PC-9 (cell line): ENCODE results near the gene PLCG2. TPM values are rescaled to one million over a fixed set of nuclear protein-coding genes. Genes with fewer than 3 reads are reported as not detected.

Experiments used
- BruUV-seq: library from RNA; stranded (reverse); fragments of 400-500 nt; replicated peaks from 2 replicates; lab custom pipeline; 2021; lab: Mats Ljungman, UMichigan
- CTCF ChIA-PET: fragments of 300-600 bp; sonication (Branson Sonifier 250); formaldehyde crosslinking; loops from one replicate; lab custom pipeline; 2022; ENCODE audit warnings: antibody characterized with exemption; lab: Charles Lee
- POLR2A ChIA-PET: fragments of 300-600 bp; sonication (Branson Sonifier 250); formaldehyde crosslinking; loops from one replicate; lab custom pipeline; 2022; ENCODE audit warnings: antibody characterized with exemption; ENCODE audit not compliant: unreplicated experiment; lab: Charles Lee
- DNase-seq, 2 experiments: peaks; one replicate each; pipeline versions ENCODE4 v3.0.0 to v3.0.0-alpha.2; 2015 to 2022; ENCODE audit warnings: mixed read lengths in 1 of 2
- H2AFZ ChIP-seq: fragments of 200-600 bp; sonication (generic); 2 replicates; pipeline ENCODE4 v1.8.1; 2017; ENCODE audit warnings: antibody characterized with exemption
- H3F3A ChIP-seq: fragments of 200-600 bp; sonication (generic); 2 replicates; pipeline ENCODE4 v1.8.1; 2017; ENCODE audit warnings: antibody characterized with exemption, mild to moderate bottlenecking, low read depth; ENCODE audit not compliant: insufficient read depth
- H3K27ac ChIP-seq: fragments of 200-600 bp; sonication (generic); 2 replicates; pipeline ENCODE4 v1.6.1; 2016; ENCODE audit warnings: mixed run types
- H3K27me3 ChIP-seq: fragments of 200-600 bp; sonication (generic); 2 replicates; pipeline ENCODE4 v1.6.1; 2016; ENCODE audit warnings: low read depth, mixed run types; ENCODE audit not compliant: insufficient read depth
- H3K36me3 ChIP-seq: fragments of 200-600 bp; sonication (generic); 2 replicates; pipeline ENCODE4 v1.6.1; 2016; ENCODE audit warnings: low read depth, mixed run types
- H3K4me1 ChIP-seq: fragments of 200-600 bp; sonication (generic); replicated peaks from 2 replicates; pipeline ENCODE4 v1.6.1; 2016; ENCODE audit warnings: mixed run types; ENCODE audit not compliant: insufficient read depth
- H3K4me2 ChIP-seq: fragments of 200-600 bp; sonication (generic); 2 replicates; pipeline ENCODE4 v1.6.1; 2017; ENCODE audit warnings: mixed run types
- H3K4me3 ChIP-seq: fragments of 200-600 bp; sonication (generic); 2 replicates; pipeline ENCODE4 v1.6.1; 2016; ENCODE audit warnings: mixed run types
- H3K79me2 ChIP-seq: fragments of 200-600 bp; sonication (generic); 2 replicates; pipeline ENCODE4 v1.6.1; 2017; ENCODE audit warnings: low read depth, mixed run types
- H3K9me2 ChIP-seq: fragments of 200-600 bp; sonication (generic); 2 replicates; pipeline ENCODE4 v1.8.1; 2017; ENCODE audit warnings: mild to moderate bottlenecking; ENCODE audit not compliant: insufficient read depth
- H3K9me3 ChIP-seq: fragments of 200-600 bp; sonication (generic); 2 replicates; pipeline ENCODE4 v1.8.1; 2016; ENCODE audit warnings: low read depth; ENCODE audit not compliant: insufficient read depth
- H4K20me1 ChIP-seq: fragments of 200-600 bp; sonication (generic); 2 replicates; pipeline ENCODE4 v1.8.1; 2017; ENCODE audit not compliant: insufficient read depth
- CTCF ChIP-seq: fragments of 200-600 bp; sonication (generic); conservative IDR thresholded peaks from 2 replicates; pipeline ENCODE4 v1.6.1; 2017; ENCODE audit warnings: mixed run types, antibody characterized with exemption, mild to moderate bottlenecking, moderate library complexity
- EZH2 ChIP-seq: fragments of 200-600 bp; sonication (generic); IDR thresholded peaks from 2 replicates; pipeline ENCODE4 v1.8.0; 2017; ENCODE audit warnings: antibody characterized with exemption, low read depth
- intact Hi-C: fragments of 100-400 bp; cut with micrococcal nuclease; formaldehyde crosslinking; loops from one replicate; pipeline ENCODE4 v1.10.0; 2022; ENCODE audit not compliant: unreplicated experiment
- total RNA-seq: library from RNA; stranded (reverse); gene quantifications from 2 replicates; pipeline ENCODE4 v1.2.3, GENCODE V29; 2021

The PLCG2 gene
- total RNA-seq, 1 experiment from 2014 or later: 10.8 TPM

GRCh38 chr16:81782236-81782635 is 3.1 kb downstream of the PLCG2 start:
- DNase-seq: no peak
- BruUV-seq: no TSS peak
- Histone ChIP-seq H4K20me1 (no peaks in the 10 kb centered on the region), H3K4me2 (no peak overlapping the region), H3K4me3 (no peak overlapping the region), H3K9me2 (no peaks in the 10 kb centered on the region), H2AFZ (no peak overlapping the region), H3K27me3 (peaks cover 17% of the 10 kb centered on the region), H3K4me1 (peaks cover 4% of the 10 kb centered on the region; the same call in 1 of the 2 replicates), H3K9me3 (no peaks in the 10 kb centered on the region), H3K27ac (no peak overlapping the region), H3K36me3 (no peaks in the 10 kb centered on the region), H3K79me2 (no peaks in the 10 kb centered on the region), H3F3A (no peaks in the 10 kb centered on the region)
- no peak for TF ChIP-seq CTCF
- no peak for TF ChIP-seq EZH2
- ChIA-PET POLR2A (no interaction called here), CTCF (no interaction called here)
- intact Hi-C loops: no loop called here

GRCh38 chr16:81784072-81784795 is 5.1 kb downstream of the PLCG2 start:
- Histone ChIP-seq H3K9me3 (no peaks in the 10 kb centered on the region), H4K20me1 (no peaks in the 10 kb centered on the region), H3K27me3 (peaks cover 12% of the 10 kb centered on the region), H3K4me3 (no peak overlapping the region), H3K27ac (no peak overlapping the region), H2AFZ (no peak overlapping the region), H3K9me2 (no peaks in the 10 kb centered on the region), H3K36me3 (no peaks in the 10 kb centered on the region), H3K4me1 (no peaks in the 10 kb centered on the region), H3F3A (no peaks in the 10 kb centered on the region), H3K79me2 (no peaks in the 10 kb centered on the region), H3K4me2 (no peak overlapping the region)
- DNase-seq: no peak
- intact Hi-C loops: no loop called here
- no peak for TF ChIP-seq CTCF
- TF ChIP-seq EZH2: no peak
- ChIA-PET POLR2A (no interaction called here), CTCF (no interaction called here)
- no TSS peak for BruUV-seq

GRCh38 chr16:81785138-81785924 is 6.2 kb downstream of the PLCG2 start:
- Histone ChIP-seq H3F3A (no peaks in the 10 kb centered on the region), H3K9me3 (no peaks in the 10 kb centered on the region), H2AFZ (no peak overlapping the region), H3K36me3 (no peaks in the 10 kb centered on the region), H3K79me2 (no peaks in the 10 kb centered on the region), H3K4me2 (no peak overlapping the region), H3K4me3 (no peak overlapping the region), H4K20me1 (no peaks in the 10 kb centered on the region), H3K27ac (no peak overlapping the region), H3K27me3 (peaks cover 2% of the 10 kb centered on the region), H3K9me2 (no peaks in the 10 kb centered on the region), H3K4me1 (no peaks in the 10 kb centered on the region)
- DNase-seq: no peak
- CTCF ChIA-PET: no interaction called here
- TF ChIP-seq CTCF: no peak
- POLR2A ChIA-PET: interaction anchor here (0.6 kb wide), 1 partner anchor 88 kb away, joined by 3 read pairs; no protein-coding TSS in a partner anchor
- intact Hi-C loops: no loop called here
- no TSS peak for BruUV-seq
